Tibial nerve (tissue), 4 donors: ENCODE data around the gene CALML3. TPM values are rescaled to one million over a fixed set of nuclear protein-coding genes. Genes with fewer than 3 reads are reported as not detected.

Source experiments
- DNase-seq, 2 donors: peaks; one replicate each; pipeline ENCODE4 v3.0.0-alpha.2; 2019; ENCODE audit warnings: low spot score in 2 of 2
- H3K27ac ChIP-seq, 4 donors: fragments of 200-600 bp; sonication (generic) in 3 of 4; one replicate each; pipeline ENCODE4 v1.5.1; 2017 to 2019; ENCODE audit warnings: mild to moderate bottlenecking in 1 of 4
- H3K27me3 ChIP-seq, 2 donors: fragments of 200-600 bp; sonication (generic) in 1 of 2; one replicate each; pipeline versions ENCODE4 v1.5.1 to v1.6.0; 2017 to 2019
- H3K36me3 ChIP-seq, 3 donors: fragments of 200-600 bp; sonication (generic); one replicate each; pipeline ENCODE4 v1.5.1; 2018 to 2019
- H3K4me1 ChIP-seq, 4 donors: fragments of 200-600 bp; sonication (generic) in 3 of 4; one replicate each; pipeline ENCODE4 v1.5.1; 2017 to 2019
- H3K4me3 ChIP-seq, 4 donors: fragments of 200-600 bp; sonication (generic) in 3 of 4; one replicate each; pipeline ENCODE4 v1.5.1; 2017 to 2019; ENCODE audit warnings: mild to moderate bottlenecking in 1 of 4, moderate library complexity in 1 of 4
- H3K9me3 ChIP-seq, 4 donors: fragments of 200-600 bp; sonication (generic) in 3 of 4; one replicate each; pipeline ENCODE4 v1.5.1; 2017 to 2019
- CTCF ChIP-seq, 5 experiments: fragments of 200-600 bp in 3 of 5; fragments of 450-650 bp in 2 of 5; sonication (generic) in 3 of 5; IDR thresholded peaks; one replicate each; pipeline ENCODE4 v1.5.1; 2016 to 2019; ENCODE audit warnings: antibody characterized with exemption in 5 of 5, mild to moderate bottlenecking in 3 of 5, moderate library complexity in 2 of 5
- EP300 ChIP-seq, 2 donors: sonication (generic); formaldehyde crosslinking; IDR thresholded peaks; one replicate each; pipeline ENCODE4 v1.6.1; 2017; ENCODE audit warnings: antibody characterized with exemption in 2 of 2, mild to moderate bottlenecking in 1 of 2
- POLR2A ChIP-seq, 2 donors: fragments of 450-650 bp; IDR thresholded peaks; one replicate each; pipeline ENCODE4 v1.6.1; 2017; ENCODE audit warnings: antibody characterized with exemption in 2 of 2, mild to moderate bottlenecking in 2 of 2, moderate library complexity in 2 of 2
- whole genome bisulfite sequencing, 2 donors: methylation state at CpG; one replicate each; pipeline ENCODE4 v1.1.5; 2018; 5-methylcytosine and 5-hydroxymethylcytosine counted together
- total RNA-seq, 4 donors: library from RNA; depleted of rRNA; stranded (reverse); fragments of >200 nt; gene quantifications; one replicate each; pipeline ENCODE4 v1.1.0, GENCODE V29; 2016

Gene CALML3
- total RNA-seq, 4 donors from 2014 or later, result not detected

GRCh38 chr10:5555021-5555510 lies 30.3 kb downstream of the CALML3 start:
- peaks cover 0 to 52% (median 0%) of the 10 kb centered on the region in 4 donors for H3K4me1 ChIP-seq
- no peaks in the 10 kb centered on the region for H3K36me3 ChIP-seq
- peak in 1 of 2 donors; percentile 13 for DNase-seq
- TF ChIP-seq CTCF (IDR thresholded peaks at IDR 0.05), result no peak
- no peaks in the 10 kb centered on the region for H3K9me3 ChIP-seq
- H3K27ac ChIP-seq, result peak overlapping the region in 1 of 4 donors; percentile 58
- H3K27me3 ChIP-seq, result no peaks in the 10 kb centered on the region
- WGBS, 2 donors, result 66 to 80% methylated on average over 19 of the region's 19 CpGs
- H3K4me3 ChIP-seq, result no peak overlapping the region

GRCh38 chr10:5555881-5556280 lies 31.1 kb downstream of the CALML3 start:
- 88 to 92% methylated on average over 5 of the region's 5 CpGs for WGBS, 2 donors
- H3K36me3 ChIP-seq, result no peaks in the 10 kb centered on the region
- H3K4me3 ChIP-seq, result no peak overlapping the region
- peaks cover 0 to 52% (median 0%) of the 10 kb centered on the region in 4 donors for H3K4me1 ChIP-seq
- peak in 1 of 2 donors; percentile 2 for DNase-seq
- H3K9me3 ChIP-seq, result no peaks in the 10 kb centered on the region
- no peak for TF ChIP-seq EP300 (IDR thresholded peaks at IDR 0.05)
- TF ChIP-seq CTCF (IDR thresholded peaks at IDR 0.05), result no peak
- TF ChIP-seq POLR2A (IDR thresholded peaks at IDR 0.05), result no peak
- no peak overlapping the region for H3K27ac ChIP-seq
- no peaks in the 10 kb centered on the region for H3K27me3 ChIP-seq

- DNase-seq, result peak in 1 of 2 donors; percentile 11
- H3K27me3 ChIP-seq, result no peaks in the 10 kb centered on the region
- H3K36me3 ChIP-seq, result no peaks in the 10 kb centered on the region
- H3K4me1 ChIP-seq, result peaks cover 0 to 52% (median 0%) of the 10 kb centered on the region in 4 donors
- H3K27ac ChIP-seq, result peak overlapping the region in 1 of 4 donors; percentile 44
- no peaks in the 10 kb centered on the region for H3K9me3 ChIP-seq
- 81 to 92% methylated on average over 11 of the region's 11 CpGs for WGBS, 2 donors
- H3K4me3 ChIP-seq, result no peak overlapping the region
- TF ChIP-seq EP300 (IDR thresholded peaks at IDR 0.05) (no peak), POLR2A (IDR thresholded peaks at IDR 0.05) (no peak), CTCF (IDR thresholded peaks at IDR 0.05) (no peak)
Observed at GRCh38 chr10:5556576-5556975, 31.8 kb downstream of the CALML3 start.

- Histone ChIP-seq H3K9me3 (no peaks in the 10 kb centered on the region), H3K27ac (peak overlapping the region in 1 of 4 donors; percentile 44), H3K4me1 (peaks cover 0 to 52% (median 0%) of the 10 kb centered on the region in 4 donors), H3K27me3 (no peaks in the 10 kb centered on the region), H3K36me3 (no peaks in the 10 kb centered on the region), H3K4me3 (no peak overlapping the region)
- peak in 1 of 2 donors; percentile 4 for DNase-seq
- TF ChIP-seq CTCF (IDR thresholded peaks at IDR 0.05) (no peak), POLR2A (IDR thresholded peaks at IDR 0.05) (no peak), EP300 (IDR thresholded peaks at IDR 0.05) (no peak)
- WGBS, 2 donors, result 86 to 92% methylated on average over 19 of the region's 19 CpGs
Observed at GRCh38 chr10:5557040-5557721, 32.4 kb downstream of the CALML3 start.
